ENCODE results near the gene LMAN1L.

DNA sequence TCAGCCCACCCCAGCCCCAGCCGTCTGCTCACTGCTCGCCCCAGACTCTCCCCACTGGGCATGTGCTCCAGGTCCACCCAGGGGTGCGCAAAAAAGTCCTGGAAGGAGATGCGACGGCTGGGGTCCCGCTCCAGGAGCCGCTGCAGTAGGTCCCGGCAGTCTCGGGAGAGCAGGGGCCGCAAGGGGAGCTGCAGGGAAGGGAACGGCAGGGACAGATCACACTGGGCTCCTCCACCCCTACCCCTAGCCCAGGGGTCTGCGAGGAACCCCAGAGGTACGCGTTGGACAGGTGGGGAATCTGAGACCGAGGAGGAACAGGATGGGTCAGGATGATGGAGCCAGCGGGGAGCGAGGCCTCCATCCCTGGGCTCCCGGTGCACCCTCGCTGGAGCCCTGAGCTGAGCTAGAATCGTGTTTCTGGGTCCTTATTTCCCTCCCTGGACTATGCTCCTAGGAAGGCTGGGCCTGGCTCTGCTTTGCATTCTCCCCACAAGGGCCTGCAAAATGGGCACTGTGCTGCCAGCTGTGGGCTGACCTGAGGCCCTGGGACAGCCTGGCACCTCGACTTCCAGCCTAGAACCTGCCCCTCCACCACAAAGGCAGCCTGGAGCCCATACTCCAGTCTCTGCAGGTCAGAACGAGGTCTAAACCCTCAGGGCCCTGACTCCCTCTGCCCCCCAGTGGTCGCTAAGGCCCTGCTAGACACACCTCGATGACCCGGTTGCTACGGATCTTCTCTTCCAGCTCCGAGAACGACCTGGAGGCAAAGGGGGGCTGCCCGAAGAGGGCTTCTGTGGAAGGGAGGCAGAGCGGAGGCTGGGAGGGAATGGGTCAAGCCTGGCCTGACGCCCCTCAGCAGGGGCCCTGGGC lies 27.1 kb downstream of the LMAN1L start:
- TF ChIP-seq POLR2A (IDR thresholded peaks at IDR 0.05): no peak
- TF ChIP-seq, protein P1, sequence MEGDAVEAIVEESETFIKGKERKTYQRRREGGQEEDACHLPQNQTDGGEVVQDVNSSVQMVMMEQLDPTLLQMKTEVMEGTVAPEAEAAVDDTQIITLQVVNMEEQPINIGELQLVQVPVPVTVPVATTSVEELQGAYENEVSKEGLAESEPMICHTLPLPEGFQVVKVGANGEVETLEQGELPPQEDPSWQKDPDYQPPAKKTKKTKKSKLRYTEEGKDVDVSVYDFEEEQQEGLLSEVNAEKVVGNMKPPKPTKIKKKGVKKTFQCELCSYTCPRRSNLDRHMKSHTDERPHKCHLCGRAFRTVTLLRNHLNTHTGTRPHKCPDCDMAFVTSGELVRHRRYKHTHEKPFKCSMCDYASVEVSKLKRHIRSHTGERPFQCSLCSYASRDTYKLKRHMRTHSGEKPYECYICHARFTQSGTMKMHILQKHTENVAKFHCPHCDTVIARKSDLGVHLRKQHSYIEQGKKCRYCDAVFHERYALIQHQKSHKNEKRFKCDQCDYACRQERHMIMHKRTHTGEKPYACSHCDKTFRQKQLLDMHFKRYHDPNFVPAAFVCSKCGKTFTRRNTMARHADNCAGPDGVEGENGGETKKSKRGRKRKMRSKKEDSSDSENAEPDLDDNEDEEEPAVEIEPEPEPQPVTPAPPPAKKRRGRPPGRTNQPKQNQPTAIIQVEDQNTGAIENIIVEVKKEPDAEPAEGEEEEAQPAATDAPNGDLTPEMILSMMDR (IDR thresholded peaks at IDR 0.05): no peak
- TF ChIP-seq EP300 (IDR thresholded peaks at IDR 0.05): no peak

Data from tibial nerve (tissue), 4 donors.